Measurements from ENCODE around the gene INTS15.
"Not testable (repeated sequence)": the region's sequence is repeated elsewhere in the genome, so short reads cannot be mapped to it uniquely, and the experiment has no call there.

The INTS15 gene

GRCh38 chr7:6619961-6620360 is 30.1 kb downstream of the INTS15 start:
- no peak for DNase-seq

GRCh38 chr7:6621195-6622133 is 31.6 kb downstream of the INTS15 start:
- no peak for DNase-seq

GRCh38 chr7:6622134-6622710 is 32.4 kb downstream of the INTS15 start:
- no peak for DNase-seq

GRCh38 chr7:6623589-6624245 is 33.9 kb downstream of the INTS15 start:
- no peak for DNase-seq

DNA sequence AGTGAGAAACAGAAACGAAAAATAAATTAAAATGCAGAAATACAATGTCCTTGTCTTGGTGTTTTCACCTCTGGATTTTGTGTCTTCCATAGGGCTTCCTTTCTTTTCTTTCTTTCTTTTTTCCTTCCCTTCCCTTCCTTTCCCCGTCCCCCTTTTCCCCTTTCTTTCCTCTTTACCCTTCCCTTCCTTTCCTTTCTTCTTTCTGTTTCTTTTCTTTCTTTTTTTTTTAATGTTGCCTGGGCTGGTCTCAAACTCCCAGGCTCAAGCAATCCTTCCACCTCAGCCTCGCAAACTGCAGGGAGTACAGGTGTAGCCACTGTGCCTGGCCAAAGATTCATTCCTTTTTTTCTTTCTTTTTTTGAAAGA is 34.4 kb downstream of the INTS15 start:
- DNase-seq: no peak

- no peak for DNase-seq
These were observed 38.2 kb downstream of the INTS15 start for GRCh38 chr7:6628045-6628444.

GRCh38 chr7:6630007-6630849 is 40.4 kb downstream of the INTS15 start:
- DNase-seq: no peak

GRCh38 chr7:6631605-6632004 is 41.8 kb downstream of the INTS15 start:
- no peak for DNase-seq

GRCh38 chr7:6634021-6634420 is 44.2 kb downstream of the INTS15 start:
- no peak for DNase-seq

- DNase-seq: not testable (repeated sequence)
These were observed 45.1 kb downstream of the INTS15 start for GRCh38 chr7:6634971-6635370.

DNA sequence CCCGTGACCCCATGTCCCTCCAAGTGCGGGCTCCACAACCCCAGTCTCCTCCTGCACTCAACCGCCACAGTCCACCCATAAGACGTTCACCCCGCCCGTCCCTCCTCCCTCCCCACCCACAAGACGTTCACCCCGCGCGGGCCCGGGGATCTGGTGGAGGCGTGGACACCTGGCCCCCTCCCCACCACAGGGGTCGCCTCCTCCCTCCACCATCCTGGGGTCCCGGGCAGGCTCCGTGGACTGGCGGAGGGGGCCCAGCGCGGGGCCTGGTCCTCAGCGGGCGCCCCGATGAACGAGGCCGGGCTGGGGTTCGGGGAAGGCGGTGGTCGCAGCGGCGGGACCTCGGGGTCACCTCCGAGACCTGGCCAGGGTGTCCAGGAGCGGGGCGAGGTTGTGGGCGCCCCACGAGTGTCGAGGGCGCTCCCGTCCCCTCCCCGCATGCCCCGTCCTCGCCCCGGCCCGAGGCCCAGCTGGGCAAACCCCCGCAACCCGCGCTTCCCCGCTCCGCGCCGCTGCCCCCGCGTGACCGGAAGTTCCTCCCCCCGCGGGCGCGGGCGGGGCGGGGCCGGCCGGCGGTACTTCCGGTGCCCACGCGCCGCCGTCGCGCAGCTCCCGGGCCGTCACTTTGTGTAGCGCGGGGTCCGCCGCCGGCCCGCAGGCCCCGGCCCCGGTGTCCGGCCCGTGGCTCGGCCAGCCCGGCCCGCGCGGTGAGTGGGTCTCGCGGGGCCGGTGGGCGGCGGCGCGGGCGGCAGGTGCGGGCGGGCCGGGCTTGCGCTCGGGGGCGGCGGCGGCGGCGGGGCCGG is 47.1 kb downstream of the INTS15 start, which contains the start of gene ZNF316:
TSS of gene ZNF316 (plus strand) at position 578 of the 803 bp plus-strand sequence. CDS start 5,092 bp downstream, outside the sequence.
- DNase-seq: peak; percentile 34 to 36

- peak; percentile 25 to 41 for DNase-seq
These were observed 47.9 kb downstream of the INTS15 start for GRCh38 chr7:6637544-6638229.

DNA sequence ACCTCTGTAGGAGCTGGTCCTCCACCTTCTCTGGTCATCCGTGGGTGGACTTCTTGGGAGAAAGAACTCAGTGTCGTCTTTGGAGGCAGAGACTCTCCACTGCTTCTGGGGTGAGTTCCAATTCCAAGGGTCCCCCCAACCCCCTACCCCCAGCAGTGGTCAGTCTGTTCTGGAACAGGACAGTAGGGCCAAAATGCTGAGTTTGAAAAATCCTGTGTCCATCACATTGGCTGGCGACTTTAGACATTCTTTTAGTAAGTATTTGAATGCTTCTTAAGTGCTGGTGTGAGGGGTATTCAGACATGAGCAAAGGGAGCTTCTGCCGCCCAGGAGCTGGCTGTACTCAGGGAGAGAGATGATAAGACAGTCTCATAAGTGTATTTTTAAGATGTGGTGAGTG is 49.2 kb downstream of the INTS15 start:
- no peak for DNase-seq

DNA sequence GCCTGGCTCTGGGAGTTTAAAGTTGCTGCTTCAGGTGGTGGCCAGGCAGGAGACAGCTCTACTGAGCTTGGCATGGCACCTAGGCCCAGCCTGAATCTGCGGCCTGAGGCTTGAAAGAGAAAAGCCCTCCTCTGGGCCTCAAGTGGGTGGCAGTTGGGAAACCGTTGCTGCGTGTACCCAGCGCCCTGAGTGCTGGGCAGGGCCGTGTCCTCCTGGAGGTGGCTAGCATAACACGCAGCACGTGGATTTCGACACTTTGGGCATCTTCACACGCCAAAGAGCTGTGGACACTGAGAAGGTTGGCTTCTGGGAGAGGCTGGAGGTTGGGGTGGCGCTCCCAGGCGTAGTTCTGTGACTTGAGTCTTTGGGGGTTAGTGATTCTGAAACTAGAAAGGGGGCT is 49.8 kb downstream of the INTS15 start:
- no peak for DNase-seq

GRCh38 chr7:6640246-6640721 is 50.5 kb downstream of the INTS15 start:
- peak; percentile 33 to 39 for DNase-seq

DNA sequence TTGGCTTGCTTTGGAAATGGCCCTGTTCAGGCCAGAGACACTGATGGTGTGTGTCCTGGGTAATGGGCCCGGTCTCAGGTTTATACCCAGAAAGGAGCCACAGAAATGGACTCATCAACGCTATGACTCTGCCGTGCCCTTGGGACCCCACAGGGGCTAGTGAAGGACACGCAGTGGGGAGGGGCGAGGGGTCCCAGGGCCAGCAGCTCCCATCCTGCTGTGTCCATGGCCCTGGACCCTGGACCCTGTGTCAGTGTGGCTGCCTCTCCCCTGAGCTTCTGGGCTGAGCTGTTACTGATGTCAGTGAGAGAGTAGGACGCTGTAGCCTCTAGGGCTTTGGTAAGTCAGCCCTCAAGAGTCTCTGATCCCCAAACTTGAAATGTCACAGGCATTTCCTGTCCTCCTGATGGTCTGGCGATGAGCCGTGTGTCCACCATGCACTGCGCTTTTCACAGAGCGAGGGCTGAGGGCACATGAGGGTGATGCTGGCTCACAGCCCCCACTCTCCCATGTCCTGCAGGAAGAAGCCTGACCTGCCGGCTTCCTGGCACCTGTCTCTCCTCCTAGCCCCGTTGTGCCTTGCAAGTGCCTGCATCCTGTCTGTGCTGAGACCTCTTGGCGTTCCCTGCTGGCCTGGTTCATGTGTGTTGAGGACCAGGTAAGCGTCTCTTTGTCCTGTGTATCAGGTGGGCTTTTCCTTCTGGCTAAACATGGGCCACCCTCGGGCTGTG is 51.6 kb downstream of the INTS15 start:
- DNase-seq: no peak

- DNase-seq: no peak
These were observed 52.5 kb downstream of the INTS15 start for GRCh38 chr7:6642239-6642839.

DNA sequence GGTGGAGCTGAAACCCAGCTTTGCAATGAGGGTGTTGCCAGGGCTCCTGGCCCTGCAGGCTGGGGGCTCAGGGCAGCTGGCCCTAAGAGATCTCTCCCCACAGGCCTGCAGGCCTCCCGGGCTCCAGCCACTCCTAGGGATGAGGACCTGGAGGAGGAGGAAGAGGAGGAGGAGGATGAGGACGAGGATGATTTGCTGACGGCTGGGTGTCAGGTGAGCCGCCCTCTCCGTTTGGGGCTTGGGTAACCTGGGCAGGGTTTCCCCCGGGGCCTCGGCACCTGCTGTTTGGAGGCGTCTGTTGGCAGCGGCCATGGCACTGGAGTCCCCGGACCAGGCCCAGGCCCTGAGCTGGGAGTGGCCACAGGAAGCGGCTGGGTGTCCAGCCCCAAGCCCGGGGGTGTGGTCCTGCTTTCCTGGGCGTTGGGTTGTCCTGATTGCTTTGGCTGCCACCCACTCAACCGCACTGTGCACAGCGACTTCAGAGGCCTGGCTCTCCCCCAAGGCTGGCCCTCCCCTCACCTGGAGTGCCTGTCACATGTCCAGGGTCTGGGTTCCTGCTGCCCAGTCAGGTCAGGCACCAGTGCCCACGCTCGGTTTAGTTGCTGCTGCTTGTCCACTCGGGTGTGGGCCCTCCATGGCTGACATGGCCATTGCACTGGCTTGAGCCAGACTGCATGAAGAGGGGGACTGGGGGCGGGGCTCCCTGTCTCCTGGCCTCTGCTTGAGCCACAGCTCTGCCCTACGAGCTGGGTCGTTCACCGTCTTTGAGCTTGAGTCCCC is 53.2 kb downstream of the INTS15 start:
- DNase-seq: no peak

Data from activated CD4-positive, alpha-beta T cell treated with anti-CD3 and anti-CD28 coated beads, Interleukin-2, amount 50 U/mL, for 4 hours (primary cell).